ENCODE results near the gene TOR1A.
"Not testable (repeated sequence)": the region's sequence is repeated elsewhere in the genome, so short reads cannot be mapped to it uniquely, and the experiment has no call there.

Gene TOR1A

DNA sequence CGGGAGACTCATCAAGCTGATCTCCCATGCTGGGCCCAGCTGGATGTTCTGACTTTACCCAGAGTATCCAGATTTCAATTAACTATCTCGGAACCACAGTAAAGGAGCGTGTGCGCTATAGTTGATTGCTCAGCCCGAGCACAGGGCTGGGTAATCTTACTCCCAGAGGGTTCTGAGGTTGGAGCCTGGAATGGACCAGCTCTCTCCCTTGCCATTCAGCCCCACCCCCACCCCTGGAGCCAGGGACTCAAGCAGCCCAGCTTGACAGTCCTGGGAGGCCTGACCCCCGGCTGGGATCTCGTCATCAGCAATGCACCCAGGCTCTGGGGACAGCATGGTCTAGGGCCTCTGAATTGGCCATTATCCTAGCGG is 47.4 kb downstream of the TOR1A start:
- H3K4me3 ChIP-seq (ENCODE audit: low read depth, low read length): no peak overlapping the region
- no peak for DNase-seq (ENCODE audit: low read depth)

DNA sequence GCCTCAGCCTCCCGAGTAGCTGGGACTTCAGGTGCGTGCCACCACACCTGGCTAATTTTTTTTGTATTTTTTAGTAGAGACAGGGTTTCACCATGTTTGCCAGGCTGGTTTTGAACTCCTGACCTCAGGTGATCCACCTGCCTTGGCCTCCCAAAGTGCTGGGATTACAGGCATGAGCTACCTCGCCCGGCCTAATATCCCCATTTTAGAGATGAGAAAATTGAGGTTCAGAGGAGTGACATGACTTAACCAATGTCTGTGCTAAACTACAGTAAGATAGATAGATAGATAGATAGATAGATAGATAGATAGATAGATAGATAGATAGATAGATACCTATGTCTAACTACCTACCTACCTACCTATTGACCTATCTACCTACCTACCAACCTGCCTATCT is 47.8 kb downstream of the TOR1A start:
- DNase-seq (ENCODE audit: low read depth); H3K4me3 ChIP-seq (ENCODE audit: low read depth, low read length): not testable (repeated sequence)

More for the DNA sequence above, 47.4 kb downstream of the TOR1A start:
- TF ChIP-seq CTCF (IDR thresholded peaks at IDR 0.05; ENCODE audit: insufficient read depth, low read depth, low read length, missing control alignments): no peak

- TF ChIP-seq CTCF (IDR thresholded peaks at IDR 0.05; ENCODE audit: insufficient read depth, low read depth, low read length, missing control alignments): no peak
- H3K4me3 ChIP-seq (ENCODE audit: low read depth, low read length): no peak overlapping the region
- DNase-seq (ENCODE audit: low read depth): no peak
Measured at GRCh38 chr9:129775448-129775798, 48.5 kb downstream of the TOR1A start.

DNA sequence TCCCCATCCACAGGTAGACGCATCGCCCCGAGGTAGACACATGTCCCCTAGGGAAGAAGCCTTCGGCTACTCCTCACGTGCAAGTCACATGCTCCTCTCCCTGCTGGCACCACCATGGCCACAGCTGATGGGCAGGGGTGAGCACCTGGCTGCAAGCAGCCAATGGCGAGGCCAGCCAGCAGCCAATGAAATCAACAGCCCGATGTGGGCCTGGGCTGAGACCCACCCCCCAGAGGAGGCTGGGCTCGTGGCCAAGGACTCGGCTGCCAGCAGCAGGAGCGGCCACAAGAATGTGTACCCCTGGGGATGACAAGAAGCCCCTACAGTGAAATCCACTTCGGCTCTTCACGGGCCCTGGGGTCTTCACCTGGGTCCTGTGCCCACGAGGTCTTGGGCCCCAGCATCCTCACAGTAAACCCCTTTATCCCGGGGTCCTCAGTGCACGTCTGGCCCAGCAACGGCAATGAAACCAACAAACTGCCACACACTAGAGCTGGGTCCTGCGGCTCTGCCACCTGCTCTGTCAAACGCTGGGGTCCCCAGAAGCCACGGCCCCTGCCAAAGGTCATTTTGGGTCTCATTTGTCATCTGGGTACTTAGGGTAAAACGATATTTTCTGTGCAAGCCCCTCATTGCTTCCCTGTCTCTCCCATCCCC is 49.0 kb downstream of the TOR1A start:
- H3K4me3 ChIP-seq (ENCODE audit: low read depth, low read length): no peak overlapping the region
- TF ChIP-seq CTCF (IDR thresholded peaks at IDR 0.05; ENCODE audit: insufficient read depth, low read depth, low read length, missing control alignments): no peak
- DNase-seq (ENCODE audit: low read depth): no peak

DNA sequence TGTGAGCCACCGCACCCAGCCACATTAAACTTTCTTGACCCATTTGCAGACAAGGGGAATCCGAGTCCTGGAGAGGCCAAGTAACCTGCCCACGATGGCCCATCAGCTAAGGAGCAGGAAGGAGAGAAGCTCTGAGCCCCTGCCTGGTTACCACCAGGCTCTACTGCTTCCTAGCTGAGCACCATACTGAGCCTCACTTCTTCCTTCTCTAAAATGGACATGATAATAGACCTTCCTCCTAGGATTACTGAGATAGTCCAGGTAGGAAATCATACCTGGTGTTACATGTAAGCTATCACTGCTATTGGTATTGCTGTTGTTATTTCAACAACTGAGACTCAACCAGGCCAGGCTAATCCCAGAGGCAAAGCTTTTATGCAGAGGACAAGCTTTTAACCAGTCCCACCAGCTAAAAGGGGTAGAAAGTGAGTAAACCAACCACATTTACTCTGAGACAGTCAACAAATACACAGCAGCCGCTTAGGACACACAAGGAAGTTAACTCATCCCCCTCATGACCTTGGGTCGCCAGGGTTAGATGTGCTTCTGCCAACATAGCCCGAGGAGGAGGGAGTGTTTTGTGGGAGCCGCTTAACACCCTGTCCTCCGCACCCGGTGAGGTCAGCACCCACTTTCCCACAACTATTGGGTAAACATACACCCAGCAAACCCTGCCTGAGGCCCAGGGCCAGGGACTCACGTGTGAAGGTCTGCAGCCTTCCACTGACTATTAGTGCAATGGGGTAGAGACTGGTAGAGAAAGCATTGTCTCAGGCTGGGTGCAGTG is 50.5 kb downstream of the TOR1A start:
- DNase-seq (ENCODE audit: low read depth): no peak

DNA sequence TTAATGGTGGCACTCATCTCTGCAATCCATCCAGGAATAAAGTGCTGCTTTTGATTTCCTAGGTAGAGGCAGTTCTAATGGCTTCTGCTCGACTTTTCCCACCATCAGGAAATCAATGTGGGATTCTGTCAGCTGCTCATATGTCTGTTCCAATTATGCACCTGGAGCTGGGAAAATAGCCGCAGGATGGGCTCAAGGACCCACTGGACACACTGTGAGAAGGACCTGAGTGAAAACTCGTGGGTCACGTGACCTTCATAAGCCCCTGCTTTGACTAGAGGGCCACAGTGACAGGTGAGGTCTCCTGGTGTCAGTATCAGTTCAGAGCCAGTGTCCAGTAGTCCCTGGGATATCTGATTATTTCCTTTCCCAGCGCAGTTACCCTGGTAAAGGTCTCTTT is 53.2 kb downstream of the TOR1A start:
- no peak overlapping the region for H3K4me3 ChIP-seq (ENCODE audit: low read depth, low read length)
- TF ChIP-seq CTCF (IDR thresholded peaks at IDR 0.05; ENCODE audit: insufficient read depth, low read depth, low read length, missing control alignments): no peak
- DNase-seq (ENCODE audit: low read depth): no peak

More for the DNA sequence above, 50.5 kb downstream of the TOR1A start:
- H3K4me3 ChIP-seq (ENCODE audit: low read depth, low read length): no peak overlapping the region
- TF ChIP-seq CTCF (IDR thresholded peaks at IDR 0.05; ENCODE audit: insufficient read depth, low read depth, low read length, missing control alignments): no peak

DNA sequence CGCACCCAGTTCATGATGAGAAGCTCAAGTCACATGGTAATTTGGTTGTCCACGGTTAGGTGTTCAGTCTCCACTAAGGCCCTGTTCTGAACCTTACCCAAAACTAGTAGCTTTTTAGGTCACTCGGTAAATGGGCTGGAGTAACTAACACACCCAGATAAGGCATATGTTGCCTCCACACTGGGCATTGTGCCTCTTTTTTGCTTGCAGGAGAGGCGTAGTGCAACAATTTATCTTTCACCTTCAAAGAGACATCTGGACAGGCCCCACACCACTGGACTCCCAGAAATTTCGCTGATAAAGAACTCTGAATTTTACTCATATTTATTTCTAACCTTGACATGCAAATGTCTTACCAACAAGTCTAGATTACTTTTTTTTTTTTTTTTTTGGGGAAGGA is 54.3 kb downstream of the TOR1A start:
- DNase-seq (ENCODE audit: low read depth): no peak
- no peak for TF ChIP-seq CTCF (IDR thresholded peaks at IDR 0.05; ENCODE audit: insufficient read depth, low read depth, low read length, missing control alignments)
- H3K4me3 ChIP-seq (ENCODE audit: low read depth, low read length): no peak overlapping the region
